Mucosa of descending colon (tissue), 3 donors: ENCODE results near the gene NEUROG1. TPM values are rescaled to one million over a fixed set of nuclear protein-coding genes. Genes with fewer than 3 reads are reported as not detected.

Experiments used
- ATAC-seq: fragments of 200-7000 bp; cut with Tn5 transposase; one replicate; pipeline ENCODE4 v1.9.1; 2020; ENCODE audit warnings: mild to moderate bottlenecking, moderate library complexity
- DNase-seq, 3 donors: peaks; one replicate each; pipeline ENCODE4 v3.0.0-alpha.2; 2020
- H3K36me3 ChIP-seq: fragments of 200-600 bp; one replicate; pipeline ENCODE4 v1.8.0; 2021; ENCODE audit warnings: low read depth, mild to moderate bottlenecking
- H3K4me1 ChIP-seq: fragments of 200-600 bp; one replicate; pipeline ENCODE4 v1.8.0; 2021; ENCODE audit warnings: low read depth, mild to moderate bottlenecking
- H3K4me3 ChIP-seq: fragments of 200-600 bp; one replicate; pipeline ENCODE4 v1.8.0; 2021; ENCODE audit warnings: mild to moderate bottlenecking
- H3K9me3 ChIP-seq: fragments of 200-600 bp; one replicate; pipeline ENCODE4 v1.8.0; 2021; ENCODE audit warnings: mild to moderate bottlenecking
- intact Hi-C, 2 donors: fragments of 100-400 bp; cut with DNase I in 1 of 2; cut with micrococcal nuclease in 1 of 2; formaldehyde crosslinking; loops; one replicate each; pipeline versions ENCODE4 v1.11.0 to v1.11.1; 2022; cut with DNase I, micrococcal nuclease
- total RNA-seq, 3 donors: library from RNA; stranded (reverse); fragmentation: NEBNext Ultra II Directional in 2 of 3; extraction: Animal tissue kit (Norgen Biotek cat#: 25700) in 2 of 3; gene quantifications; one replicate each; pipeline versions ENCODE4 v1.2.1 to v1.2.4, GENCODE V29; 2021 to 2023
- TF ChIP-seq, protein P1 (sequence below): fragments of 200-600 bp; IDR thresholded peaks from one replicate; pipeline ENCODE4 v1.8.0; 2022; ENCODE audit warnings: antibody characterized with exemption, mild to moderate bottlenecking
- donor health status: DM: no; HTN: no; CAD: no; lungs with moderate emphysema.
- donor health status: DM: no; HTN: no; CAD: no.
- donor health status: DM: no; HTN: yes; CAD: no.

The NEUROG1 gene
- total RNA-seq, 3 donors from 2014 or later: not detected

DNA sequence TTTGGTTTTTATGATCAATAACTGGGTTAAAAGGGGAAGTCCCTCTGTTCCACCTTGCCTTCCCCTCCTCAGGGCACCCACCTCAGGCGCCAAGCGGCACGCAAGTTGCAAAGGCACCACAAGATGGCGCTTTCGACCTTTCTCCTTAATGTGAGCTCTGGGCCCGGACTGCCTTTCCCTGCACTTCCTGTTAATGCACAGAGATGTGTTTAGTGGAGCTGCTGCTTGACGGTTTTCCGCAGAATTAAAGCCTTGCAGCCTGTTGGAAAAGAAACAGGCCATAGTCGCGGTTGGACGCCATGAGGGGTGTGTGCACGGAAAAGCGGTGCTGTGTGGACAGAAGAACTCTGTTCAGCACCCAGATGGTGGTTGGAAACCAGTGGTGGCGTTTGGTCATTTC is 25.1 kb upstream of the NEUROG1 start:
- DNase-seq: peak in 2 of 3 donors; percentile 84 to 92
- Histone ChIP-seq H3K4me1 (no peaks in the 10 kb centered on the region), H3K9me3 (no peaks in the 10 kb centered on the region), H3K4me3 (no peak overlapping the region), H3K36me3 (no peaks in the 10 kb centered on the region)
- intact Hi-C loops: loop anchor here (2.0 to 10.0 kb wide), 3 partner anchors 164 to 271 kb away; partner anchors contain the start of gene SLC25A48 (in 1 of the 2)
- peak; percentile 96 for ATAC-seq
- TF ChIP-seq, protein P1, sequence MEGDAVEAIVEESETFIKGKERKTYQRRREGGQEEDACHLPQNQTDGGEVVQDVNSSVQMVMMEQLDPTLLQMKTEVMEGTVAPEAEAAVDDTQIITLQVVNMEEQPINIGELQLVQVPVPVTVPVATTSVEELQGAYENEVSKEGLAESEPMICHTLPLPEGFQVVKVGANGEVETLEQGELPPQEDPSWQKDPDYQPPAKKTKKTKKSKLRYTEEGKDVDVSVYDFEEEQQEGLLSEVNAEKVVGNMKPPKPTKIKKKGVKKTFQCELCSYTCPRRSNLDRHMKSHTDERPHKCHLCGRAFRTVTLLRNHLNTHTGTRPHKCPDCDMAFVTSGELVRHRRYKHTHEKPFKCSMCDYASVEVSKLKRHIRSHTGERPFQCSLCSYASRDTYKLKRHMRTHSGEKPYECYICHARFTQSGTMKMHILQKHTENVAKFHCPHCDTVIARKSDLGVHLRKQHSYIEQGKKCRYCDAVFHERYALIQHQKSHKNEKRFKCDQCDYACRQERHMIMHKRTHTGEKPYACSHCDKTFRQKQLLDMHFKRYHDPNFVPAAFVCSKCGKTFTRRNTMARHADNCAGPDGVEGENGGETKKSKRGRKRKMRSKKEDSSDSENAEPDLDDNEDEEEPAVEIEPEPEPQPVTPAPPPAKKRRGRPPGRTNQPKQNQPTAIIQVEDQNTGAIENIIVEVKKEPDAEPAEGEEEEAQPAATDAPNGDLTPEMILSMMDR: peak; percentile 81

DNA sequence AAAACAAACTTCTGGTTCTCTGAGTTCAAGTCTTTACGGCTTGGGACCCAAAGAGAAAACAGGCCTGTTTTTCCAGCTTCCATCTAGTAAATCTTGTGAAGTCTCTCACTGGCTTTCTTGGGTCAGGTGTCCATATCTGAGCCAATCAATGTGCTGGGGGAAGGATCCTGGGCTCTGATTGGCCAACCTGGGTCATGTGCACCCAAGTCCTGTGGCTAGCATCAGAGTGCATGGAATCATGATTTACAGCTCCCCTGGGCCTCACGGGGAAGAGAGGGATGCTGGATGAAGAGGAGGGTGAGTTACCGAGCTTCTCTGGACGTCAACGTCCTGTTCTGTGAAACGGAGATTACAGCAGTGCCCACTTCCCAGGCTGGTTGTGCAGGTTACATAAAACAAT is 23.6 kb upstream of the NEUROG1 start:
- Histone ChIP-seq H3K9me3 (no peaks in the 10 kb centered on the region), H3K4me1 (no peaks in the 10 kb centered on the region), H3K36me3 (no peaks in the 10 kb centered on the region), H3K4me3 (no peak overlapping the region)
- intact Hi-C loops: no loop called here
- ATAC-seq (peak; percentile 41), DNase-seq (no peak)
- TF ChIP-seq, protein P1: no peak

DNA sequence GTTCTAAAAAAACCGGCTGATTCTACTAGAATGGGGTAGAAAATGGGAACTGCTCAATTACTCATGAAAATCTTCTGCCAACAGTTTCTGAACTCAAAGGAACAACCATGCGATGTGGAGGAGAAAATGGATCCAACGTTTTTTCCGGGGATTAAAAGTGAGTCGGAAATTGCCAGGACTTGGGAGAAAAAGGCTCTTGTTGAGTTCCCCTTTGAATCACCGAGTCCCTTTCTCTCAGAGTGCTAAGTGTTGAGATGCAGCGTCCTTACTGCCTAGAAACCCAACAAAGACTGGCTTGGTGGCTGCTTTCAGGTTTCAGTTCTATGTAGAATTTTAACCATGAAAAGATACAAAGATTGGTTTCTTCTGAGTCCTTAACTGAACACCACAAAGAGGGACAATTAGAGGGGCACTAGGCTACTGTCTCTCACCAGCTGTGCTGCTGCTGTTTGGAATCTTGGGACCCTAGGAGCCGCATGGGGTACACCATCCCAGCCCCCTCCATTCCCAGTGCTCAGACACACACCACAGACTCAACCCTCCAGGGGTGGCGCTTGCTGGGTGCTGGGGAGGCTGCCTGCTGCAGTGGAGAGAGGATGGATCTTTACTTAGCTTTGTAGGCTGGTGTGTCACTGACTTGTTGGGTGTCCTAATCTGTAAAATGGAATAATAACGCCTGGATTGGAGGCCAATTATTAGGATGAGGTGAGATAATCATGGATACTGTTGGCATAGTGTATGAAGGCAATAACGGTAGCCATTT is 21.5 kb upstream of the NEUROG1 start:
- H3K9me3 ChIP-seq: no peaks in the 10 kb centered on the region
- TF ChIP-seq, protein P1: no peak
- intact Hi-C loops: no loop called here
- ATAC-seq: no peak
- DNase-seq: no peak
- no peaks in the 10 kb centered on the region for H3K4me1 ChIP-seq
- H3K4me3 ChIP-seq: no peak overlapping the region
- no peaks in the 10 kb centered on the region for H3K36me3 ChIP-seq

DNA sequence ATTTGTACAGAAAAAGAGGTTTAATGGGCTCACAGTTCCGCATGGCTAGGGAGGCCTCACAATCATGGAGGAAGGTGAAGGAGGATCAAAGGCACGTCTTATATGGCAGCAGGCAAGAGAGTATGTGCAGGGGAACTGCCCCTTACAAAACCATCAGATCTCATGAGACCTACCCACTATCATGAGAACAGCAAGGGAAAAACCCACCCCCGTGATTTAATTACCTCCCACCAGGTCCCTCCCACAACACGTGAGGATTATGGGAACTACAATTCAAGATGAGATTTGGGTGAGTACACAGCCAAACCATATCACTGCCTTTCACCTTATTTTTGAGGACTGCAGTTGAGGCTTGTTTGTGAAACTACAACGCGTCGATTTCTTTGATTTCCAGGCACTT is 20.9 kb upstream of the NEUROG1 start:
- TF ChIP-seq, protein P1: no peak
- Histone ChIP-seq H3K36me3 (no peaks in the 10 kb centered on the region), H3K4me1 (no peaks in the 10 kb centered on the region), H3K9me3 (no peaks in the 10 kb centered on the region), H3K4me3 (no peak overlapping the region)
- intact Hi-C loops: no loop called here
- no peak for DNase-seq
- ATAC-seq: no peak

DNA sequence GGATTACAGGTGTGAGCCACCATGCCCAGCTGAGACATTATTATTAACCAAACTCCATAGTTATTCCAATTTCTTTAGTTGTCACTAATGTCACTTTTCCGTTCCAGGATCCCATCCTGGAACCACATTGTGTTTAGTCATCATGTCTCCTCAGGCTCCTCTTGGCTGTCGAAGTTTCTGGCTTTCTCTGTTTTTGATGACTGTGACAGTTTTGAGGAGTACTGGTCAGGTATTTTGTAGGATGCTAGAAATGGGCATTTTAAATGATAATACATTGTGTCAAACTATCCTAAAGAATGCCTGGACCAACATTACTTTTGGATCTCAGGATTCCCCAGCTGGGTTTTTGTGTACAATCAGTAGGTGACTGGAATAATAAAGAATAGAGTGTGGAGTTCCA is 19.8 kb upstream of the NEUROG1 start:
- TF ChIP-seq, protein P1: no peak
- ATAC-seq (no peak), DNase-seq (no peak)
- no peak overlapping the region for H3K4me3 ChIP-seq
- intact Hi-C loops: no loop called here
- no peaks in the 10 kb centered on the region for H3K36me3 ChIP-seq
- no peaks in the 10 kb centered on the region for H3K4me1 ChIP-seq
- H3K9me3 ChIP-seq: no peaks in the 10 kb centered on the region
